ENCODE results near the gene COL5A1.

- TF ChIP-seq EZH2 (IDR thresholded peaks at IDR 0.05; ENCODE audit: insufficient read depth, poor library complexity, severe bottlenecking) (no peak), EZH2phosphoT487 (IDR thresholded peaks at IDR 0.05; ENCODE audit: insufficient read depth, low read depth) (no peak)
Measured at GRCh38 chr9:134597041-134597913, 44.3 kb upstream of the COL5A1 start.
